NT2/D1 (cell line): Measurements from ENCODE around the gene PAPOLG.

Source experiments
- DNase-seq: peaks from one replicate; pipeline ENCODE4 v3.0.0-alpha.2; 2011; ENCODE audit warnings: low read depth, low spot score
- H3K27me3 ChIP-seq: 2 replicates; pipeline ENCODE4 v1.6.0; 2011; ENCODE audit warnings: mild to moderate bottlenecking; ENCODE audit not compliant: insufficient read length, insufficient read depth
- H3K36me3 ChIP-seq: 2 replicates; pipeline ENCODE4 v1.6.1; 2011; ENCODE audit warnings: mild to moderate bottlenecking, low read length, mixed read lengths; ENCODE audit not compliant: insufficient read depth, insufficient read length
- H3K4me1 ChIP-seq: 2 replicates; pipeline ENCODE4 v1.5.1; 2011; ENCODE audit not compliant: insufficient read depth, insufficient read length
- H3K4me3 ChIP-seq: 2 replicates; pipeline ENCODE4 v1.5.1; 2011; ENCODE audit warnings: low read depth; ENCODE audit not compliant: insufficient read length
- H3K9ac ChIP-seq: 2 replicates; pipeline ENCODE4 v1.6.0; 2011; ENCODE audit warnings: low read depth; ENCODE audit not compliant: insufficient read length
- H3K9me3 ChIP-seq: 2 replicates; pipeline ENCODE4 v1.5.1; 2011; ENCODE audit warnings: mild to moderate bottlenecking, low read length; ENCODE audit not compliant: insufficient read depth
- SUZ12 ChIP-seq: IDR thresholded peaks from 2 replicates; pipeline ENCODE4 v1.6.1; 2011; ENCODE audit not compliant: insufficient read length, insufficient read depth; ENCODE audit errors: extremely low read depth
- YY1 ChIP-seq: IDR thresholded peaks from 2 replicates; pipeline ENCODE4 v1.6.1; 2011; ENCODE audit not compliant: insufficient read length, insufficient read depth
- ZNF274 ChIP-seq: IDR thresholded peaks from 2 replicates; pipeline ENCODE4 v1.6.1; 2011; ENCODE audit warnings: mild to moderate bottlenecking, low read depth, low read length

Gene PAPOLG

GRCh38 chr2:60775048-60775639, 19.1 kb downstream of the PAPOLG start:
- no peak for DNase-seq
- Histone ChIP-seq H3K9me3 (no peaks in the 10 kb centered on the region), H3K9ac (no peak overlapping the region), H3K36me3 (peaks cover 66% of the 10 kb centered on the region), H3K27me3 (no peaks in the 10 kb centered on the region), H3K4me1 (no peaks in the 10 kb centered on the region), H3K4me3 (no peak overlapping the region)
- no peak for TF ChIP-seq YY1

GRCh38 chr2:60778352-60778751, 22.3 kb downstream of the PAPOLG start:
- Histone ChIP-seq H3K27me3 (no peaks in the 10 kb centered on the region), H3K9me3 (no peaks in the 10 kb centered on the region), H3K36me3 (peaks cover 60% of the 10 kb centered on the region), H3K4me3 (no peak overlapping the region), H3K9ac (no peak overlapping the region), H3K4me1 (no peaks in the 10 kb centered on the region)
- TF ChIP-seq YY1 (no peak), ZNF274 (no peak), SUZ12 (no peak)
- no peak for DNase-seq

- DNase-seq: no peak
- H3K9ac ChIP-seq: no peak overlapping the region
- H3K9me3 ChIP-seq: no peaks in the 10 kb centered on the region
- H3K36me3 ChIP-seq: peaks cover 64% of the 10 kb centered on the region
- no peaks in the 10 kb centered on the region for H3K4me1 ChIP-seq
- H3K27me3 ChIP-seq: no peaks in the 10 kb centered on the region
- no peak overlapping the region for H3K4me3 ChIP-seq
- TF ChIP-seq SUZ12 (no peak), YY1 (no peak), ZNF274 (no peak)
Observed at GRCh38 chr2:60779426-60779825, 23.4 kb downstream of the PAPOLG start.

- H3K36me3 ChIP-seq: peaks cover 66% of the 10 kb centered on the region
Observed at GRCh38 chr2:60780721-60781120, 24.7 kb downstream of the PAPOLG start.

GRCh38 chr2:60793169-60793568, 37.1 kb downstream of the PAPOLG start:
- no peak for TF ChIP-seq ZNF274
- TF ChIP-seq YY1: no peak
- no peak for TF ChIP-seq SUZ12
- Histone ChIP-seq H3K27me3 (no peaks in the 10 kb centered on the region), H3K36me3 (peaks cover 71% of the 10 kb centered on the region), H3K4me3 (no peak overlapping the region), H3K9me3 (no peaks in the 10 kb centered on the region), H3K4me1 (no peaks in the 10 kb centered on the region), H3K9ac (no peak overlapping the region)
- no peak for DNase-seq

More at GRCh38 chr2:60780721-60781120, 24.7 kb downstream of the PAPOLG start:
- H3K4me1 ChIP-seq: no peaks in the 10 kb centered on the region
- TF ChIP-seq ZNF274 (no peak), SUZ12 (no peak), YY1 (no peak)
- H3K9me3 ChIP-seq: no peaks in the 10 kb centered on the region
- no peak for DNase-seq
- no peak overlapping the region for H3K4me3 ChIP-seq
- H3K27me3 ChIP-seq: no peaks in the 10 kb centered on the region
- no peak overlapping the region for H3K9ac ChIP-seq

GRCh38 chr2:60794271-60794863, 38.3 kb downstream of the PAPOLG start:
- H3K36me3 ChIP-seq: peaks cover 76% of the 10 kb centered on the region
- no peaks in the 10 kb centered on the region for H3K27me3 ChIP-seq
- no peak overlapping the region for H3K9ac ChIP-seq
- H3K4me3 ChIP-seq: no peak overlapping the region
- no peak for DNase-seq
- no peak for TF ChIP-seq YY1
- TF ChIP-seq SUZ12: no peak
- TF ChIP-seq ZNF274: no peak
- H3K4me1 ChIP-seq: no peaks in the 10 kb centered on the region
- no peaks in the 10 kb centered on the region for H3K9me3 ChIP-seq

- DNase-seq: no peak
- H3K9me3 ChIP-seq: no peaks in the 10 kb centered on the region
- H3K4me1 ChIP-seq: no peaks in the 10 kb centered on the region
- no peaks in the 10 kb centered on the region for H3K27me3 ChIP-seq
- H3K4me3 ChIP-seq: no peak overlapping the region
- H3K9ac ChIP-seq: no peak overlapping the region
- no peak for TF ChIP-seq YY1
- TF ChIP-seq ZNF274: no peak
- no peak for TF ChIP-seq SUZ12
- H3K36me3 ChIP-seq: peaks cover 64% of the 10 kb centered on the region
Observed at GRCh38 chr2:60796573-60797509, 40.8 kb downstream of the PAPOLG start.
